HepG2 (cell line): Measurements from ENCODE around the gene TMEM187. TPM values are rescaled to one million over a fixed set of nuclear protein-coding genes. Genes with fewer than 3 reads are reported as not detected.

Experiments used
- ARID2 ChIP-seq: sonication (generic); formaldehyde crosslinking; IDR thresholded peaks from 2 replicates; pipeline ENCODE4 v1.8.1; 2022; ENCODE audit warnings: mild to moderate bottlenecking, missing genetic modification reagents, borderline replicate concordance
- BRD4 ChIP-seq: sonication (generic); formaldehyde crosslinking; IDR thresholded peaks from 2 replicates; pipeline ENCODE4 v1.4.0; 2020; ENCODE audit warnings: missing genetic modification reagents
- EZH2 ChIP-seq: conservative IDR thresholded peaks from 2 replicates; pipeline ENCODE4 v1.6.1; 2012; ENCODE audit warnings: mild to moderate bottlenecking, low read depth, low read length, moderate library complexity
- HCFC1 ChIP-seq: fragments of 150-350 bp; IDR thresholded peaks from 2 replicates; pipeline ENCODE4 v1.6.1; 2014; ENCODE audit warnings: low read depth, low read length
- MED1 ChIP-seq: sonication (generic); formaldehyde crosslinking; IDR thresholded peaks from 2 replicates; pipeline ENCODE4 v1.4.0; 2020; ENCODE audit warnings: missing genetic modification reagents
- MZF1 ChIP-seq: sonication (generic); formaldehyde crosslinking; IDR thresholded peaks from 2 replicates; pipeline ENCODE4 v1.8.1; 2023; ENCODE audit warnings: mild to moderate bottlenecking, missing genetic modification reagents, borderline replicate concordance
- NR2F6 ChIP-seq, 2 experiments: IDR thresholded peaks; 2 replicates each; pipeline ENCODE4 v1.6.1; 2016; ENCODE audit warnings: antibody characterized with exemption in 1 of 2, mild to moderate bottlenecking in 1 of 2
- RBFOX2 ChIP-seq: fragments of 200-400 bp; formaldehyde crosslinking; IDR thresholded peaks from 2 replicates; pipeline ENCODE4 v1.6.1; 2017; ENCODE audit warnings: low read depth, mild to moderate bottlenecking, low read length
- RFX5 ChIP-seq: IDR thresholded peaks from 2 replicates; pipeline ENCODE4 v1.6.1; 2011; ENCODE audit warnings: low read depth, low read length, improper control_type of control experiment
- U2AF1 ChIP-seq: fragments of 200-400 bp; formaldehyde crosslinking; optimal IDR thresholded peaks from 2 replicates; pipeline ENCODE3; 2017; ENCODE audit warnings: mild to moderate bottlenecking, low read depth, low read length
- ZMYM4 ChIP-seq: sonication (generic); formaldehyde crosslinking; IDR thresholded peaks from 2 replicates; pipeline ENCODE4 v1.8.1; 2023; ENCODE audit warnings: mild to moderate bottlenecking, missing genetic modification reagents
- ZNF33B ChIP-seq: sonication (generic); formaldehyde crosslinking; IDR thresholded peaks from 2 replicates; pipeline ENCODE4 v1.5.1; 2020; ENCODE audit warnings: mild to moderate bottlenecking, missing genetic modification reagents
- ZNF367 ChIP-seq: sonication (generic); formaldehyde crosslinking; IDR thresholded peaks from 2 replicates; pipeline ENCODE4 v1.4.0; 2020; ENCODE audit warnings: missing genetic modification reagents, borderline replicate concordance
- ZNF550 ChIP-seq: sonication (generic); formaldehyde crosslinking; IDR thresholded peaks from 2 replicates; pipeline ENCODE4 v1.4.0; 2020; ENCODE audit warnings: mild to moderate bottlenecking, missing genetic modification reagents, borderline replicate concordance
- ZNF557 ChIP-seq: sonication (generic); formaldehyde crosslinking; IDR thresholded peaks from 2 replicates; pipeline ENCODE4 v1.4.0; 2020; ENCODE audit warnings: missing genetic modification reagents
- ZNF7 ChIP-seq: IDR thresholded peaks from 2 replicates; pipeline ENCODE4 v1.6.1; 2016; ENCODE audit warnings: missing biosample characterization, missing genetic modification reagents
- ZNF720 ChIP-seq: sonication (generic); formaldehyde crosslinking; IDR thresholded peaks from 2 replicates; pipeline ENCODE4 v1.4.0; 2020; ENCODE audit warnings: missing genetic modification reagents
- polyA plus RNA-seq, 8 experiments: library from polyadenylated mRNA; depleted of rRNA in 3 of 8; stranded (reverse) in 7 of 8; unstranded in 1 of 8; fragments of >200 nt; fragmentation: Illumina TruSeq in 4 of 8; extraction: Trizol in 4 of 8; gene quantifications; 2 replicates each; pipeline versions ENCODE4 v1.2.1 to v1.2.3, GENCODE V29; 2011 to 2016; ENCODE audit warnings: low read depth in 4 of 8, missing spikeins in 1 of 8, mixed read lengths in 1 of 8; ENCODE audit not compliant: insufficient read depth in 1 of 8
- total RNA-seq, 5 experiments: library from RNA; depleted of rRNA; stranded (reverse); fragments of >200 nt; fragmentation: Illumina TruSeq; extraction: Trizol; gene quantifications; 2 replicates each; pipeline ENCODE4 v1.2.3, GENCODE V29; 2016; ENCODE audit warnings: low read depth in 1 of 5
- TF ChIP-seq, protein P1 (sequence below): IDR thresholded peaks from 2 replicates; pipeline ENCODE4 v1.6.1; 2012; ENCODE audit warnings: inconsistent platforms
- TF ChIP-seq, protein P2 (sequence below): sonication (generic); formaldehyde crosslinking; IDR thresholded peaks from 2 replicates; pipeline ENCODE4 v1.9.0; 2021; ENCODE audit warnings: missing genetic modification reagents, mild to moderate bottlenecking, borderline replicate concordance
- TF ChIP-seq, protein P3 (sequence below): sonication (generic); formaldehyde crosslinking; IDR thresholded peaks from 2 replicates; pipeline ENCODE4 v1.5.0; 2020; ENCODE audit warnings: mild to moderate bottlenecking, low read depth, missing genetic modification reagents, borderline replicate concordance
- TF ChIP-seq, protein P4 (sequence below): sonication (generic); formaldehyde crosslinking; IDR thresholded peaks from 2 replicates; pipeline ENCODE4 v1.4.0; 2020; ENCODE audit warnings: missing genetic modification reagents
- TF ChIP-seq, protein P5 (sequence below), 2 experiments: sonication (generic) in 1 of 2; formaldehyde crosslinking in 1 of 2; IDR thresholded peaks; 2 replicates each; pipeline versions ENCODE4 v1.4.0 to v1.6.1; 2018 to 2020; ENCODE audit warnings: missing genetic modification reagents in 2 of 2, borderline replicate concordance in 1 of 2, low read depth in 1 of 2, mild to moderate bottlenecking in 1 of 2, missing biosample characterization in 1 of 2

Gene TMEM187
- total and polyA plus RNA-seq, 2 of the 13 experiments (the other 11 are each of a cell fraction or from before 2014, with no cell fraction given): 2.2 to 6.2 TPM

DNA sequence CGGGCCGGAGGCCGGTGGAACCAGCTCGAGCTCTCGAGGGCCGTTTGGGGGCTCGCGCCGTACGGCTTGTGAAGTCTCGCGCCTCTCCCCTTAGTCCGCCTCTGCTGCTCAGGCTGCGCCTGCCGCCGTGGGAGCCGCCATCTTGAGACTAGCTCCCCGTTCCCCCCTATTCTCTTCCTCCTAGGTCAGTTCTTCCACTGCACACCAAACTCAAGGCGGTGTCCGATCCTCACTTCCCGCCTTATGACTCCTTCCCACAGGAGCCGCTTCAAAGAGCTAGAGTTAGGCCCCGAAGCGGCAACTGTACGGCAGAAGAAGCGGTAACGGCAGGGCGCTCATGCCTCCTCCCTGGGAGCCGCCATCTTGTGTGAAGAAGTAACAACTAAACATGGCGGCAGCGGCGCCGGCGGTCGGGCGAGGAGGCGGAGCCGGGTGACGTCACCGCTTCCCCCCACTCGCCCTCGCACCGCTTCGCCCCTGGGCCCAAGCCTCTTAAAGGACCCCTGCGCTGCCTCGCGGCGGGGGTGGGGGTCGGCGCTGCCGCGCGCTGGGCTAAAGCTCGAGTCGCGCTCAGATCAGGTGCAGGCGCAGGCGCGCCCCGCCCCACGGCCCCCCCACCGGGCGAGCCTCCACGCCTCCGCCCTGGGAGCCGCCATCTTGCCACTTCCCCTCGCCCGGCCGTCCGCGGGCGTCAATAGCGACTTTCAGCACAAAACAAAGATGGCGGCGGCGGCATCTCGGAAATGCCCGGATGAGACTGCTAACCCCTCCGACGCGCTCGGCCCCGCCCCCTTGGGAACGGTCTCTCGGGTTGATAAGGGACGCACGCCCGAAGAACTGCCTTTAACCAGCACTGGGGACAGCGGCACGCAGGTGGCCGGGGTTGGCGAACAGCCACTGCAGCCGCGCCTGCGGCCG, 845 bp upstream of the TMEM187 start, which contains the start of gene HCFC1 (continued):
- no peak for TF ChIP-seq ZNF557
- TF ChIP-seq MZF1: no peak
- no peak; the same call in 1 of the 2 replicates for TF ChIP-seq HCFC1
- no peak for TF ChIP-seq ZNF7
- TF ChIP-seq, protein P1, sequence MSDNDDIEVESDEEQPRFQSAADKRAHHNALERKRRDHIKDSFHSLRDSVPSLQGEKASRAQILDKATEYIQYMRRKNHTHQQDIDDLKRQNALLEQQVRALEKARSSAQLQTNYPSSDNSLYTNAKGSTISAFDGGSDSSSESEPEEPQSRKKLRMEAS: no peak
- TF ChIP-seq, protein P2, sequence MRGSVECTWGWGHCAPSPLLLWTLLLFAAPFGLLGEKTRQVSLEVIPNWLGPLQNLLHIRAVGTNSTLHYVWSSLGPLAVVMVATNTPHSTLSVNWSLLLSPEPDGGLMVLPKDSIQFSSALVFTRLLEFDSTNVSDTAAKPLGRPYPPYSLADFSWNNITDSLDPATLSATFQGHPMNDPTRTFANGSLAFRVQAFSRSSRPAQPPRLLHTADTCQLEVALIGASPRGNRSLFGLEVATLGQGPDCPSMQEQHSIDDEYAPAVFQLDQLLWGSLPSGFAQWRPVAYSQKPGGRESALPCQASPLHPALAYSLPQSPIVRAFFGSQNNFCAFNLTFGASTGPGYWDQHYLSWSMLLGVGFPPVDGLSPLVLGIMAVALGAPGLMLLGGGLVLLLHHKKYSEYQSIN (CRISPR knock-in tag): no peak
- TF ChIP-seq U2AF1: no peak
- TF ChIP-seq RBFOX2: peak; percentile 89
- no peak for TF ChIP-seq ARID2 (CRISPR knock-in tag)
- TF ChIP-seq, protein P3, sequence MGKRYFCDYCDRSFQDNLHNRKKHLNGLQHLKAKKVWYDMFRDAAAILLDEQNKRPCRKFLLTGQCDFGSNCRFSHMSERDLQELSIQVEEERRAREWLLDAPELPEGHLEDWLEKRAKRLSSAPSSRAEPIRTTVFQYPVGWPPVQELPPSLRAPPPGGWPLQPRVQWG (CRISPR knock-in tag): no peak
- peak; percentile 59; the same call in 1 of the 2 replicates for TF ChIP-seq RFX5
- TF ChIP-seq EZH2: no peak
- TF ChIP-seq BRD4: peak; percentile 55; the same call in 1 of the 2 replicates
- TF ChIP-seq ZNF367: no peak
- peak; percentile 31; the same call in 1 of the 2 replicates for TF ChIP-seq MED1
- TF ChIP-seq NR2F6 (IDR thresholded peaks at IDR 0.05): no peak
- TF ChIP-seq NR2F6 (CRISPR knock-in tag; IDR thresholded peaks at IDR 0.05): no peak
- no peak for TF ChIP-seq ZNF550 (CRISPR knock-in tag)
- TF ChIP-seq ZMYM4 (CRISPR knock-in tag): no peak
- no peak for TF ChIP-seq ZNF33B
- no peak for TF ChIP-seq ZNF720 (CRISPR knock-in tag)
- TF ChIP-seq, protein P4, sequence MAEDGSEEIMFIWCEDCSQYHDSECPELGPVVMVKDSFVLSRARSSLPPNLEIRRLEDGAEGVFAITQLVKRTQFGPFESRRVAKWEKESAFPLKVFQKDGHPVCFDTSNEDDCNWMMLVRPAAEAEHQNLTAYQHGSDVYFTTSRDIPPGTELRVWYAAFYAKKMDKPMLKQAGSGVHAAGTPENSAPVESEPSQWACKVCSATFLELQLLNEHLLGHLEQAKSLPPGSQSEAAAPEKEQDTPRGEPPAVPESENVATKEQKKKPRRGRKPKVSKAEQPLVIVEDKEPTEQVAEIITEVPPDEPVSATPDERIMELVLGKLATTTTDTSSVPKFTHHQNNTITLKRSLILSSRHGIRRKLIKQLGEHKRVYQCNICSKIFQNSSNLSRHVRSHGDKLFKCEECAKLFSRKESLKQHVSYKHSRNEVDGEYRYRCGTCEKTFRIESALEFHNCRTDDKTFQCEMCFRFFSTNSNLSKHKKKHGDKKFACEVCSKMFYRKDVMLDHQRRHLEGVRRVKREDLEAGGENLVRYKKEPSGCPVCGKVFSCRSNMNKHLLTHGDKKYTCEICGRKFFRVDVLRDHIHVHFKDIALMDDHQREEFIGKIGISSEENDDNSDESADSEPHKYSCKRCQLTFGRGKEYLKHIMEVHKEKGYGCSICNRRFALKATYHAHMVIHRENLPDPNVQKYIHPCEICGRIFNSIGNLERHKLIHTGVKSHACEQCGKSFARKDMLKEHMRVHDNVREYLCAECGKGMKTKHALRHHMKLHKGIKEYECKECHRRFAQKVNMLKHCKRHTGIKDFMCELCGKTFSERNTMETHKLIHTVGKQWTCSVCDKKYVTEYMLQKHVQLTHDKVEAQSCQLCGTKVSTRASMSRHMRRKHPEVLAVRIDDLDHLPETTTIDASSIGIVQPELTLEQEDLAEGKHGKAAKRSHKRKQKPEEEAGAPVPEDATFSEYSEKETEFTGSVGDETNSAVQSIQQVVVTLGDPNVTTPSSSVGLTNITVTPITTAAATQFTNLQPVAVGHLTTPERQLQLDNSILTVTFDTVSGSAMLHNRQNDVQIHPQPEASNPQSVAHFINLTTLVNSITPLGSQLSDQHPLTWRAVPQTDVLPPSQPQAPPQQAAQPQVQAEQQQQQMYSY (CRISPR knock-in tag): no peak
- TF ChIP-seq, protein P5, sequence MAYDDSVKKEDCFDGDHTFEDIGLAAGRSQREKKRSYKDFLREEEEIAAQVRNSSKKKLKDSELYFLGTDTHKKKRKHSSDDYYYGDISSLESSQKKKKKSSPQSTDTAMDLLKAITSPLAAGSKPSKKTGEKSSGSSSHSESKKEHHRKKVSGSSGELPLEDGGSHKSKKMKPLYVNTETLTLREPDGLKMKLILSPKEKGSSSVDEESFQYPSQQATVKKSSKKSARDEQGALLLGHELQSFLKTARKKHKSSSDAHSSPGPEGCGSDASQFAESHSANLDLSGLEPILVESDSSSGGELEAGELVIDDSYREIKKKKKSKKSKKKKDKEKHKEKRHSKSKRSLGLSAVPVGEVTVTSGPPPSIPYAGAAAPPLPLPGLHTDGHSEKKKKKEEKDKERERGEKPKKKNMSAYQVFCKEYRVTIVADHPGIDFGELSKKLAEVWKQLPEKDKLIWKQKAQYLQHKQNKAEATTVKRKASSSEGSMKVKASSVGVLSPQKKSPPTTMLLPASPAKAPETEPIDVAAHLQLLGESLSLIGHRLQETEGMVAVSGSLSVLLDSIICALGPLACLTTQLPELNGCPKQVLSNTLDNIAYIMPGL (CRISPR knock-in tag; IDR thresholded peaks at IDR 0.05; ENCODE audit: borderline replicate concordance in 1 of 2, low read depth in 1 of 2): peak in 1 of 2 experiments; percentile 63; a peak in 2 of 4 replicates
